Activated CD4-positive, alpha-beta T cell treated with anti-CD3 and anti-CD28 coated beads, Interleukin-2, Interleukin-6, amounts not matched to agents 100 ng/mL and 50 ng/mL, durations not matched to agents 16 hours and 8 hours (primary cell): Measurements from ENCODE around the gene FXYD2.

Experiments
- DNase-seq: peaks from one replicate; pipeline ENCODE4 v3.0.0-alpha.2; 2020

The FXYD2 gene

GRCh38 chr11:117834838-117835443 lies 10.4 kb upstream of the FXYD2 start:
- no peak for DNase-seq

DNA sequence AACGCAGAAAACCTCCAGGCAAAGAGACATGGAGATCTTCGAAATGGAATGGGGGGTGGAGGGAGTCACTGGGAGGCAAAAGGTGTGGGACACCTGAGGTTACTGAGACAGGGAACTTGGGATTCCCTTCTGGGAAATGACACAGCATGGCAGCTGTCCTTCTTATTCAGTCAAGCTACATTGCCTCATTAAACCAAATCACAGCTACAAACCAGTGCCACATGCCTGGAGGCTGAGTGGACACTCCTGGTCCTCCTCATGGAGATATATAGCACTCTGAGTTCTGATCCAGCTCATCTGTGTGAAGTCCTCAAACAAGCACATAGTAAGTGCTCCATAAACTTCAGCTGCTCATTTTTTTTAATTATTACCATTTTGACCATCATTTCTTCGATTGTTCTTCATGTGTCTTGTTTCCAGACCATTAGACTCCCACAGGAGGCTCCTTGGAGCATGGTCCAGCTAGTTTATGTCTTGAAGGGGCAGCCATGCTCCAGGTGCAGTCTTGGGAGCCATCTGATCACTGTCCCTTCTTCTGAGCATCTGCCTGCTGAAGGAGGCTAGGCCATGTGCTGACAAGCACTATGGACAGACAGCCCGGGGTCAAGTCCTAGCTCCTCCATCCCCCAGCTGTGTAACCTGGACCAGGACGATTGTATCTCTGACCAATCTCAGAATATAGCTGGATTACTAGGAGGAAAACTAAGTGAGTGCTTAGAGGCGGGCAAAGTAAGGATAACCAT lies 9.7 kb upstream of the FXYD2 start:
- no peak for DNase-seq

- no peak for DNase-seq
These were observed 8.9 kb upstream of the FXYD2 start for GRCh38 chr11:117833401-117833891.

GRCh38 chr11:117832511-117832910 lies 8.0 kb upstream of the FXYD2 start:
- no peak for DNase-seq

DNA sequence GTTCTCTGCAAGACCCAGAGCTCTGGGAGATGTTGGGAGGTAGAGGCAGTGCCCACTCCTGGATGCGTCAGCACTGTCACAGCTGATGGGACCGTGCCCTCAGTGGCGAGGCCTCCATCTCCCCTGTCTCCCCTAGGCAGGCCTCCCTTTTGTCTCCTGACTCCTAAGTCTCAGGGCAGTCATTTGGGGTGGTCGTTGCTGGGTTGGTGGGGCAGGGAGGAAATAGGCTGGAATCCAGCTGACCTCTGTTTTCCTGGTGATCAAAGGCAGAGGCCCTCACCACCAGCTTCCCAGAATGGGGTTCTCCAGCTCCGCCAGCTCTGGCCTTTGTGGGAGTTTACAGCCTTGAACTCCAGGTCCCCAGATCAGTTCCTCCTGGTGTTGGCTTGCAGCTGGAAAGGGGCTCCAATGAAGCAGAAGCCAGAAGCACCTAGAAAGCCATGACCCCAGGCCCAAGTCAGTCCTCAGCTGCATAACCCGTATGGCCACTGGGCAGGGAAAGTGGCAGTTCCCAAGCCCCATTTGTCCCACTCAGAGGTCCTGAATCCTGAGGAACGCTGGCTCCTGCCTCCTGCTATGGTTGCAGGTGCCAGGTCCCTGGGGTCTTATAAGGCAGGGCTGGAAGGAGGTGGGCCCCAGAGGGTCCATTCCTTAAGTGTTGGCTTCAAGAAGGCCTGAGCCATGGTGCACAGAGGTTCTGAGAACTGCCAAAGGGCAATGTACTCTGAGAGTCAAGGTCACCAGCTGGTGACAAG lies 7.3 kb upstream of the FXYD2 start:
- DNase-seq = no peak

GRCh38 chr11:117830674-117831351 lies 6.3 kb upstream of the FXYD2 start:
- DNase-seq = no peak

GRCh38 chr11:117830072-117830471 lies 5.5 kb upstream of the FXYD2 start:
- no peak for DNase-seq

DNA sequence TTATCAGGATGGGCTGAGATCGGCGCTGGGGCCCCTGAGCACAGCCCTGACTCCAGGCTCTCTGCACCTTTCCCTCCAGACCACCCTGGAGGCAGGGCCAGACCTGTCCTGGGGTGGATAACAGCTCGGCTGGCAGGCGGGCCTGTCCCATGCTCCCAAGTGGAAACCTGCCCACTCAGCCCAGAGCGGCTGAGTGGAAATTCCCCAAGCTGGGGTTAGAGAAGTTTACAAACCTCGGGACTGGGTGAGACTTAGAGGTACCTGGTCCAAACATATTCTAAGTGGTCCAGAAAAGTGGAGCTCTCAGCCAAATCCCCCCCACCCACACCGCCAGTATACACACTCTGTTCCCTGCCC lies 4.8 kb upstream of the FXYD2 start:
- no peak for DNase-seq

DNA sequence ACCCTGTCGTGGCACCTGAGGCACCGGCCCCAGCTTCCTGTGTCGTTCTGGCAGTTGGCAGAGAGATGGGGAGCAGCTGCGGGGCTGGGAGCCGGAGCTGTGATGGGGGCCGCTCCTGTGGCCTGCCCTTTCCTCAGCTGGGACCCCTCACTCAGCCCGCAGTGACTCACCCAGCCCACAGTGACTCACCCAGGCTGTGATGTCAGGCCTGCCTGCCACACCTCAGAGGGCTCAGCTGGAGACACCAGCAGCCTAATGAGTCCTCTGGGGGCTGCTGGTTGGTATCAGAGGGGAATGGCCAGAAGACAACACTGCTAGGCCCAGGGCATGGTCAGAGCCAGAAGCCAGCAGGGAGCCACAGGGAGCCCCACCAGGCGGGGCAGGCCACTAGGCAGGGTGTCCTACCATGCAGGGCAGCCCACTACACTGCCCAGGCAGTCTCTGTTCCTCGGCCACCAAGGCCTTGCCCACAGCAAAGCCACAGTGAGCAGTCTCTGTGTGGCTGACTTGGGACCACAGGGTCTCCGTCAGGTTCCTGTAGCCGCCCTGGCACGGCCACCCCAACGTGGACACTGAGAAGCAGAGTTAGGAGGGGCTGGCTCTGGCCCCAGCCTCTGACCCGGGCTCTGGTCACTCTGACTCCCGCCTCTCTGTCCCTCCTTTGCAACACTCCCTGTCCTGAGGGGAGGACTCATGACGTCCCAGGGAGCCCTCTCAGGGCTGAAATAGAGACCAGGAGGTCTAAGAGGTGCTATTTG lies 4.2 kb upstream of the FXYD2 start:
- DNase-seq = peak; percentile 79

- no peak for DNase-seq
These were observed 3.3 kb upstream of the FXYD2 start for GRCh38 chr11:117827521-117828511.

GRCh38 chr11:117826832-117827231 lies 2.3 kb upstream of the FXYD2 start:
- no peak for DNase-seq

- no peak for DNase-seq
These were observed 1.6 kb upstream of the FXYD2 start for GRCh38 chr11:117826190-117826570.

DNA sequence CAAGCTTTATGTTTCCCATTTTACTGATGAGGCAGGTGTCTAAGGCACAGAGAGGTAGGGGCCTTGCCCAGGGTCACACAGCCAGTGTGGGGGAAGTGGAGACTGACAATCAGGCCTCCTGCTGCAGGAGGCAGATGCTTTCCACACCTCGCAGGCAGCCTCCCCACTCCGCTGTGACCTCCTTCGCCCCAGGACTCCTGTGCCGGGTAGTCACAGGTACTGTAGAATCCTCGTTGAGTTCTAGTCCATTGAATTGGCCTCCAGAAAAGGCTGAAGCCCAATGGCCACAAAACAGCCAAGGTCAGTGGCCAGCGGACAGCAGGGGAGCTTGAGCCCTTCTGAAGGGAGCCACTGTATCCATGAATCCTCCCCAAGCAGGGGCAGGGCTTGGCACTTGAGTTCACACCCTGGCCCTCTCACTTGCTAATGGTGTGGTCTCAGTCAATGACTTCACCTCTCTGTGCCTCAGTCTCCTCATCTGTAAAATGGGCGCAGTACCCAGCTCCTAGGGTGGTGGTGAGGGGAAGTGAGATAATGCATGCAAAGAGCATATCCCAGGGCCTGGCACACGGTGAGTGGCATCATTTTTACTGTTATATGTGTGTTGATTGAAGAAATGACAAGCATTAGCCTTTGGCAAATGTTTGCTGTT lies 1.1 kb upstream of the FXYD2 start:
- no peak for DNase-seq

DNA sequence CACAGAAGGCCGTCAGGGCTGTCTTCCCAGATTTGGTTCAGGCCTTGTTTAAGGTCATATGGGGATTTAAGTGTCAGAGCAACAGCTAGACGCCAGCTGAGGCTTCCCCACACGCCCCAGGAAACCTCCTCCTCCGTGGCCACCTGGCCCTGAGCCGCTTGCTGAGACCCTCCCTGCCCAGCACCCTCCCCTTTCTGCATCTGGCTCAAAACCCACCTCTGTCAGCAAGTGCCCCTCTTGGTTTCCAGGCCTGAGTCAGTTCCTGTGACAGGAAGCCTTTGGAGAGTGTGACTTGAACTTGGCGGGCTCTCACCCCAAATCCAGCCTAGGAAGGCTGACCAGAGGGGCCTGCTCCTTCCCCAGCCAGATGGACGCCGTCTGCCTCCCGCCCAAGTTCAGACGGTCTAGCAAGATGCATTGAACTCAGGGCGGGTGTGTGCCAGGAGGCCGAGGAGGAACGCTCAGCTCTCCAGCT lies 561 bp downstream of the FXYD2 start:
- no peak for DNase-seq

DNA sequence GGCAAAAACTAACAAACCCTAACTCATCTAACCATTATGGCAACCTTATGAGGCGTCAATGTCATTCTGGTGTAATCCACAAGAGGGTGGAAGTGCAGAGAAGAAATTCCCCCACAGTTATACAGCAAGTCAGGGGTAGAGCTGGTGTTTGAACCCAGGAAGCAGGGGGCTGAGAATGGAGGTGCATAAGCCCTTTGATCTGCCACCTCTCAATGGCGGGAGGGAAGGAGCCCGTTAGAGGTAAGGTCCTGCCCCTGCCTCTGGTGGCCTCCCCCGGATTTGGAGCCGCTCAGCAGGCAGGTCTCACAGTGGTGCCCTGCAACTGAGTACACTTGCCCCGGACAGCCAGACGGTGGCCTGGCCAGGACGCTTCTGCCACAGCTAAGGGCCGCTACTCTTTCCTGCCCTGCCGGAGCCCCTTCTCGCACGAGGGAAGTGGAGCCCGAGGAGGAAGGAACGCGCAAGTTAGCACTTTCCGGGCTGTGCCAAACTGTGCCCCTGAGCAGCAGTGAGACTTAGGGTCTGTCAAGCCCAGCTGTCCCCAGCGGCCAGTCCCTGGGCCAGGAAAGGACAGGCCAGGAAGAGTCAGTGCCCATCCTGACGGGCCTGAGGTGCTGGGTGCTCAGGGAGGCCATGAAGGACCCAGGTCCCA lies 1.1 kb downstream of the FXYD2 start:
- DNase-seq = peak; percentile 39

GRCh38 chr11:117822074-117823033 lies 2.2 kb downstream of the FXYD2 start:
- peak; percentile 54 for DNase-seq

DNA sequence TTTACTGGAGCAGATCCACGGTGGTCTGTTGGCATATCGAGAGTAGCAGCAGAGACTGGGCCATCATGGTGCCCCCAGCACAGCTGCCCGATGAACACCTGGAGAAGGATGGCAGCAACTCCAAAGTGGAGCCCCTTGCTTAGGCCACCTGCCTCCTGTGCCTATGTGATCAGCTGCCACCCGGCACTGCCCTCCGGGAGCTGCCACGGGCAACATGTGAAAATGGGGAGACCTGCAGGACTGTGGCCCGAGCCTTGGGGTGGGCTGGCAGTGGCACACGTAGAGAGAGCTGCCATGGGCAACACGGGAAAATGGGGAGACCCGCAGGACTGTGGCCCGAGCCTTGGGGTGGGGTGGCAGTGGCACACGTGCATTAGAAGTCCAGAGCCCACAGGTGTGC lies 3.1 kb downstream of the FXYD2 start:
- no peak for DNase-seq

- DNase-seq = no peak
These were observed 4.0 kb downstream of the FXYD2 start for GRCh38 chr11:117820516-117820915.

DNA sequence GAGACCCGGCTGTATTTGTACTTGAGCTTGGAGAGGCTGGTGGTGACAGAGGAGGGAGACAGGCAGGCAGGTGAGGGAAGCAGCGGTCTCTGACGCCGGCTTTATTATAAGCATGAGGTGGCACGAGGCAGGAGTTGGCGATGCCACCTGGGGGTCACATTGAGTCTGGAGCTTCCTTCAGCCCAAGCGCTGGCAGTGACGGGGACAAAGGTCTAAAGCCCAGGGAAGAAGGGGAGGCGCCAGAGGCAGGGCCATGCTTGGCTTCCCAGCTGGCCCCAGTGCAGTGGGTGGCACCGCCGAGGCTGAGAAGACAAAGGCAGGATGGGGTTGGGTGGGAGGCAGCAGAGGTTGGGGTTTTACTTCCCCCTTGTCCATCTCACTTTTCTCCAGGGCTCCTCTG lies 4.5 kb downstream of the FXYD2 start:
- DNase-seq = no peak
